Lower leg skin (tissue), 3 donors: Measurements from ENCODE around the gene LRTM2.

ENCODE experiments used
- CTCF ChIP-seq, 3 donors: fragments of 450-650 bp; IDR thresholded peaks; one replicate each; pipeline ENCODE4 v1.5.1; 2016; ENCODE audit warnings: antibody characterized with exemption in 3 of 3, mild to moderate bottlenecking in 3 of 3, moderate library complexity in 2 of 3
- POLR2A ChIP-seq, 2 donors: fragments of 450-650 bp; IDR thresholded peaks; one replicate each; pipeline ENCODE4 v1.6.1; 2016 to 2017; ENCODE audit warnings: antibody characterized with exemption in 2 of 2, mild to moderate bottlenecking in 1 of 2, moderate library complexity in 1 of 2

GRCh38 chr12:1881936-1882335, 61.6 kb downstream of the LRTM2 start:
- TF ChIP-seq CTCF (IDR thresholded peaks at IDR 0.05) (no peak), POLR2A (IDR thresholded peaks at IDR 0.05) (no peak)
